OCI-LY3 (cell line): ENCODE measurements around the gene USP21.

ENCODE experiments used
- H2AFZ ChIP-seq: fragments of 200-600, 300-600 bp; shearing (Covaris generic); 2 replicates; pipeline ENCODE4 v1.6.0; 2014; ENCODE audit warnings: antibody characterized with exemption, low read depth, low read length
- H3K27ac ChIP-seq: fragments of 200-600, 300-600 bp; sonication (generic); 2 replicates; pipeline ENCODE4 v1.5.1; 2014; ENCODE audit warnings: mild to moderate bottlenecking, low read length, moderate library complexity, mixed read lengths
- H3K27me3 ChIP-seq: fragments of 200-600, 300-600 bp; sonication (generic); 2 replicates; pipeline ENCODE4 v1.6.1; 2014; ENCODE audit warnings: low read depth, low read length, mixed read lengths
- H3K36me3 ChIP-seq: fragments of 200-600, 300-600 bp; sonication (generic); replicated peaks from 2 replicates; pipeline ENCODE3; 2014; ENCODE audit warnings: low read depth, low read length, mixed read lengths
- H3K4me1 ChIP-seq: fragments of 300-600, 200-600 bp; sonication (generic); 2 replicates; pipeline ENCODE4 v1.6.1; 2014; ENCODE audit warnings: low read length, mixed read lengths
- H3K4me2 ChIP-seq: fragments of 200-600, 300-600 bp; sonication (generic); 2 replicates; pipeline ENCODE4 v1.6.1; 2014; ENCODE audit warnings: low read length, mixed read lengths
- H3K4me3 ChIP-seq: fragments of 300-600, 200-600 bp; sonication (generic); 2 replicates; pipeline ENCODE4 v1.5.1; 2014; ENCODE audit warnings: antibody characterized with exemption, mild to moderate bottlenecking, low read length, moderate library complexity
- H3K79me2 ChIP-seq: fragments of 300-600, 200-600 bp; shearing (Covaris generic); 2 replicates; pipeline ENCODE4 v1.6.1; 2014; ENCODE audit warnings: mild to moderate bottlenecking, low read length, mixed read lengths
- H3K9ac ChIP-seq: fragments of 300-600, 200-600 bp; shearing (Covaris generic); 2 replicates; pipeline ENCODE4 v1.6.0; 2014; ENCODE audit warnings: mild to moderate bottlenecking, low read length, moderate library complexity
- H3K9me3 ChIP-seq: fragments of 200-600, 300-600 bp; shearing (Covaris generic); 2 replicates; pipeline ENCODE4 v1.6.1; 2014; ENCODE audit warnings: low read length, mixed read lengths; ENCODE audit not compliant: insufficient read depth
- H4K20me1 ChIP-seq: fragments of 200-600, 300-600 bp; sonication (generic); 2 replicates; pipeline ENCODE4 v1.6.1; 2016; ENCODE audit warnings: low read length, mixed read lengths; ENCODE audit not compliant: insufficient read depth
- EZH2phosphoT487 ChIP-seq: fragments of 200-600 bp; shearing (Covaris generic); IDR thresholded peaks from 2 replicates; pipeline ENCODE4 v1.6.1; 2018; ENCODE audit warnings: antibody characterized with exemption, mixed run types, low read depth
- TF ChIP-seq, protein P1 (sequence below): fragments of 200-600, 300-600 bp; sonication (generic); IDR thresholded peaks from 2 replicates; pipeline ENCODE4 v1.5.1; 2014; ENCODE audit warnings: antibody characterized with exemption, low read length, low read depth

USP21 gene

DNA sequence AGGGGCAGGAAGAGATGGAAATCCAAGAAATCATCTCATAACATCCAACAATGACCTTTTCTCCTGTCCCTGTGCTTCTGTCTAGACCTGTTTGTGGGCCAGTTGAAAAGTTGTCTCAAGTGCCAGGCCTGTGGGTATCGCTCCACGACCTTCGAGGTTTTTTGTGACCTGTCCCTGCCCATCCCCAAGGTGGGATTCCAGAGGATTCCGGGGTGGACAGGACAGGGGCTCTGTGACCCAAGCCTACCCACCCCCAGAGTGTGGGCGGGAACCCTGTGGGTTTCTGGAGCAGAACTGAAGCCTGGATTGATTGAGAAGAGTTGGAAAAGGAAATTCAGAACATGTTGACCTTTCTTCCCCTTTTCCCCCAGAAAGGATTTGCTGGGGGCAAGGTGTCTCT lies 4.5 kb downstream of the USP21 start:
- H3K4me3 ChIP-seq: no peak overlapping the region
- no peak for TF ChIP-seq EZH2phosphoT487
- TF ChIP-seq, protein P1, sequence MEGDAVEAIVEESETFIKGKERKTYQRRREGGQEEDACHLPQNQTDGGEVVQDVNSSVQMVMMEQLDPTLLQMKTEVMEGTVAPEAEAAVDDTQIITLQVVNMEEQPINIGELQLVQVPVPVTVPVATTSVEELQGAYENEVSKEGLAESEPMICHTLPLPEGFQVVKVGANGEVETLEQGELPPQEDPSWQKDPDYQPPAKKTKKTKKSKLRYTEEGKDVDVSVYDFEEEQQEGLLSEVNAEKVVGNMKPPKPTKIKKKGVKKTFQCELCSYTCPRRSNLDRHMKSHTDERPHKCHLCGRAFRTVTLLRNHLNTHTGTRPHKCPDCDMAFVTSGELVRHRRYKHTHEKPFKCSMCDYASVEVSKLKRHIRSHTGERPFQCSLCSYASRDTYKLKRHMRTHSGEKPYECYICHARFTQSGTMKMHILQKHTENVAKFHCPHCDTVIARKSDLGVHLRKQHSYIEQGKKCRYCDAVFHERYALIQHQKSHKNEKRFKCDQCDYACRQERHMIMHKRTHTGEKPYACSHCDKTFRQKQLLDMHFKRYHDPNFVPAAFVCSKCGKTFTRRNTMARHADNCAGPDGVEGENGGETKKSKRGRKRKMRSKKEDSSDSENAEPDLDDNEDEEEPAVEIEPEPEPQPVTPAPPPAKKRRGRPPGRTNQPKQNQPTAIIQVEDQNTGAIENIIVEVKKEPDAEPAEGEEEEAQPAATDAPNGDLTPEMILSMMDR: no peak
- H3K27me3 ChIP-seq: no peaks in the 10 kb centered on the region
- peaks cover 24% of the 10 kb centered on the region for H3K36me3 ChIP-seq
- no peak overlapping the region for H3K4me2 ChIP-seq
- H4K20me1 ChIP-seq: no peaks in the 10 kb centered on the region
- H3K4me1 ChIP-seq: peaks cover 23% of the 10 kb centered on the region
- peaks cover 14% of the 10 kb centered on the region for H3K79me2 ChIP-seq
- no peaks in the 10 kb centered on the region for H3K9me3 ChIP-seq
- no peak overlapping the region for H3K27ac ChIP-seq
- H2AFZ ChIP-seq: no peak overlapping the region
- no peak overlapping the region for H3K9ac ChIP-seq

DNA sequence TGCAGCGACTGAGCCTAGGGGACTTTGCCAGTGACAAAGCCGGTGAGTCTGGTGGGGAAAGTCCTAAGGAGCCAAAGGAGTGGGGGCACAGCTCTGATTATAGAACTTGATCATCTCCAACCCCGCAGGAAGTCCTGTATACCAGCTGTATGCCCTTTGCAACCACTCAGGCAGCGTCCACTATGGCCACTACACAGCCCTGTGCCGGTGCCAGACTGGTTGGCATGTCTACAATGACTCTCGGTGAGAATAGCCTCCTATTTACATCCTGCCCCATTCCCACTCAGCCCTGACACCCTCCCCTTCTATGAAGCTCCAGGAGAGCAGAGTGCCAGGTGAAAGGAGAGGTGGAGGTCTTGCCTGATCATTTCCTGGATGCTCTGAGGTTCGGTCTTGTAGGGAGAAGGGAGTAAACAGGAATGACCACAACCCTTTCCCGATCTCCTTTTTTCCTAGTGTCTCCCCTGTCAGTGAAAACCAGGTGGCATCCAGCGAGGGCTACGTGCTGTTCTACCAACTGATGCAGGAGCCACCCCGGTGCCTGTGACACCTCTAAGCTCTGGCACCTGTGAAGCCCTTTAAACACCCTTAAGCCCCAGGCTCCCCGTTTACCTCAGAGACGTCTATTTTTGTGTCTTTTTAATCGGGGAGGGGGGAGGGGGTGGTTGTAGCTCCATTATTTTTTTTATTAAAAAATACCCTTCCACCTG lies 5.8 kb downstream of the USP21 start:
- Histone ChIP-seq H3K36me3 (peaks cover 27% of the 10 kb centered on the region), H2AFZ (no peak overlapping the region), H3K27ac (peak overlapping the region; percentile 62; the same call in 1 of the 2 replicates), H4K20me1 (no peaks in the 10 kb centered on the region), H3K4me3 (peak overlapping the region; percentile 80), H3K4me2 (peak overlapping the region; percentile 91), H3K9me3 (no peaks in the 10 kb centered on the region), H3K27me3 (no peaks in the 10 kb centered on the region), H3K79me2 (peaks cover 8% of the 10 kb centered on the region), H3K9ac (peak overlapping the region; percentile 81), H3K4me1 (peaks cover 18% of the 10 kb centered on the region)
- TF ChIP-seq, protein P1: no peak
- TF ChIP-seq EZH2phosphoT487: no peak

DNA sequence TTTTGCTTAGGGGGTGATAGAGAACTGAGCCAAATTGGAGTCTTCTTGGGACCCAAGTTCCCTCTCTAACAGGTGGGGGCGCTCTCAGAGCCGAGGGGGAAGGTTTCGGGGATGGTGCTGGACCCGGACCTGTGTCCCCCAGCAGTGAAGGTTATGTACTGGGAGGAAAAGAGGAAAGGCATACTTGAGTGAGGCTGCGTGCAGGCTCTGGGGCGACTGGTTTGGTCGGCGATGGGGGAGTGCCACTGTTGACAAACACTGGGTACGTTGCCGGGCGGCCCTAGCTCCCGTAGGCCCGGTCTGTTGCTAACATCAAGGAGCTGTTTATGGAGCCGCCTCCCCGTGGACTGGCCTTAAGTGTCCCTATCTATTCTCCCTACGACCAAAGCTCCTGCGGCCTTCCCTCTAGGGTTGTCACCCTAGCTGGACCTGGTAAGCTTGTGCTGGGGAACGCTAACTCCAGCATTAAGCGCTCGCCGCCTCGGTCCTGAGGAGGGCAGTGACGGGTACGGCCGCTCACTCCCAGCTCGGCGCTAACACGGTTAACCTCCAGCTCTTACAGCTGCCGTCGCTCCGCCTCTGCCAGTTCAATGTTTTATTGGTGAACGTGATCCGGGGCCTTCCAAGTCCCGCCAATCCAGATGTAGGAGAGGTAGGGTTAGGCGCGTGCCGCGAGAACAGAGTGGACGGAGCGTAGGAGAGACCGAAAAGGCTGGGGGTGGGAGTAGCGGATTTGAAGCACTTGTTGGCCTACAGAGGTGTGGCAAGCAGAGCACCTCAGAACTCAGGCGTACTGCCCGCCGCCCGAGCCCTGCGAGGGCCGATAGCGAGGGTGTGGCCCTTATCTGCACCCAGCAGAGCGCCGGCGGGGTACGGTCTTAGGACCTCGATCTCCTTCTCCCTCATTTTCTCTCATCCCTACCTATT lies 6.7 kb downstream of the USP21 start, which contains the start of gene PPOX:
PPOX (plus strand) TSS at position 685 of the 927 bp plus-strand sequence. CDS start 422 bp downstream, outside the sequence.
- H4K20me1 ChIP-seq: no peaks in the 10 kb centered on the region
- H3K27ac ChIP-seq: peak within 1 kb of the TSS; percentile 62
- H3K27me3 ChIP-seq: no peaks in the 10 kb centered on the region
- peak within 1 kb of the TSS; percentile 91 for H3K4me2 ChIP-seq
- peak within 1 kb of the TSS; percentile 80 for H3K4me3 ChIP-seq
- peaks cover 15% of the 10 kb centered on the region for H3K4me1 ChIP-seq
- H3K79me2 ChIP-seq: no peaks in the 10 kb centered on the region
- TF ChIP-seq, protein P1: peak; percentile 85
- no peak for TF ChIP-seq EZH2phosphoT487
- H3K9me3 ChIP-seq: no peaks in the 10 kb centered on the region
- peak within 1 kb of the TSS; percentile 61 for H2AFZ ChIP-seq
- H3K36me3 ChIP-seq: peaks cover 33% of the 10 kb centered on the region
- H3K9ac ChIP-seq: peak within 1 kb of the TSS; percentile 81
